MM.1S (cell line): ENCODE results near the gene IL1RAPL1.

Source experiments
- EZH2 ChIP-seq: fragments of 300-600 bp; sonication (generic); optimal IDR thresholded peaks from 2 replicates; pipeline ENCODE3; 2017; ENCODE audit warnings: low read depth, mild to moderate bottlenecking, antibody characterized with exemption, low read length, mixed read lengths
- EZH2phosphoT487 ChIP-seq: fragments of 300-600 bp; sonication (generic); IDR thresholded peaks from 2 replicates; pipeline ENCODE4 v1.6.1; 2018; ENCODE audit warnings: antibody characterized with exemption, low read length
- TF ChIP-seq, protein P1 (sequence below): fragments of 300-600 bp; sonication (generic); IDR thresholded peaks from 2 replicates; pipeline ENCODE4 v1.5.1; 2016; ENCODE audit warnings: antibody characterized with exemption, low read length, mixed read lengths

DNA sequence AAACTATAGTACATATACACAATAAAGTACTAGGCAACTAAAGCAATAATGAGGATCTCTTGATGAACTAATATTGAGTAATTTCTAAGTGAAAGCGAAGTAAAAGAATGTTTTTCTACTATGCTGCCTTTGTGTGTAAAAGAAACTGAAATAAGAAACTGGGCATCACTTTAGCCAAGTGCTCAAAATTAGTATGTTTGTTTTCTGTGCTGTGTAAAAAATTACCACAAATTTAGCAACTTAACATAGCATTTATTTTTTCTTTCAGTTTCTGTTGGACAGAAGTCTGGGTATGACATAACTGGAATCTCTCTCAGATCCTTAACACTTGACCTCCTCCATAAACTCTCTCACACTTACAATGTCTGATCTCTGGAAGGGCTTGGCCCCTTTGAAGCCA is 941.0 kb downstream of the IL1RAPL1 start:
- TF ChIP-seq, protein P1, sequence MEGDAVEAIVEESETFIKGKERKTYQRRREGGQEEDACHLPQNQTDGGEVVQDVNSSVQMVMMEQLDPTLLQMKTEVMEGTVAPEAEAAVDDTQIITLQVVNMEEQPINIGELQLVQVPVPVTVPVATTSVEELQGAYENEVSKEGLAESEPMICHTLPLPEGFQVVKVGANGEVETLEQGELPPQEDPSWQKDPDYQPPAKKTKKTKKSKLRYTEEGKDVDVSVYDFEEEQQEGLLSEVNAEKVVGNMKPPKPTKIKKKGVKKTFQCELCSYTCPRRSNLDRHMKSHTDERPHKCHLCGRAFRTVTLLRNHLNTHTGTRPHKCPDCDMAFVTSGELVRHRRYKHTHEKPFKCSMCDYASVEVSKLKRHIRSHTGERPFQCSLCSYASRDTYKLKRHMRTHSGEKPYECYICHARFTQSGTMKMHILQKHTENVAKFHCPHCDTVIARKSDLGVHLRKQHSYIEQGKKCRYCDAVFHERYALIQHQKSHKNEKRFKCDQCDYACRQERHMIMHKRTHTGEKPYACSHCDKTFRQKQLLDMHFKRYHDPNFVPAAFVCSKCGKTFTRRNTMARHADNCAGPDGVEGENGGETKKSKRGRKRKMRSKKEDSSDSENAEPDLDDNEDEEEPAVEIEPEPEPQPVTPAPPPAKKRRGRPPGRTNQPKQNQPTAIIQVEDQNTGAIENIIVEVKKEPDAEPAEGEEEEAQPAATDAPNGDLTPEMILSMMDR, result no peak
- no peak for TF ChIP-seq EZH2
- no peak for TF ChIP-seq EZH2phosphoT487
